ENCODE data around the gene UBAC1. TPM values are rescaled to one million over a fixed set of nuclear protein-coding genes. Genes with fewer than 3 reads are reported as not detected.

The UBAC1 gene
- total RNA-seq, 2 donors from 2014 or later, result 63.0 to 64.8 TPM

DNA sequence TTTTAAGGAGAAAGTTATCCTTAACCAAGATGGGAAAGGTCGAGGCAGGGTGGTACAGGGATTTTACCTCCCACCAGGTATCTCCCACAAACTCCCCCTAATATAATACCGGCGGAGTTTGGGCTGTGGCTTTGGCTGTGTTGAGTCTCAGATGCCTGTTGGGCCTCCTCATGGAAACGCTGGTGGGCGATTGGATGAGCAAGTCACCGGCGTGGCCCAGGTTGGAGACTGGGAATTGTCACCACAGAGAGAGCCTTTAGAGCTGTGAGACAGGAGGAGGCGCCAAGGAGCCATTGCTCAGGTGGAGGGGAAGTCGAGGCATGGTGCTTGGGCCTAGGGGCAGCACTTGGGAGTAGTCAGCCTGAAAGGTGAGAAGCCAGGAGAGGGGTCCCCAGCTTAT lies 50.4 kb downstream of the UBAC1 start:
- no peak for DNase-seq
- intact Hi-C loops (cut with DNase I, micrococcal nuclease), result no loop called here
- ATAC-seq, result no peak

DNA sequence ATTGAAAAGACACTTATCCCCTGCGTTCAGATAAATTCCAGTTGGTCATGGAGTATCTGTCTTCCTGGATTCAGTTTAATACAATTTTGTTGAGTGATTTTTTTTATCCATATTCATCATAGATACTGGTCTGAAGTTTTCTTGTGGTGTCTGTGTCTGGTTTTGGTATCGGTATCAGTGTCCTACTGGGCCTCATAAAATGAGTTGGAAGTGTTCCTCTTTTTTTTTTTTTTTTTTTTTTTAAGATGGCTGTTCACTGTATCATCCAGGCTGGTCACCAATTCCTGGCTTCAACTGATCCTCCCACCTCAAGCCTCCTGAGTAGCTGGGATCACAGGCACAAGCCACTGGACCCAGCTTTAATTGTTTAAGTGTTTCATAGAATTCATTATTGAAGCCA lies 51.0 kb downstream of the UBAC1 start:
- intact Hi-C loops (cut with DNase I, micrococcal nuclease), result no loop called here
- ATAC-seq (no peak), DNase-seq (no peak)

DNA sequence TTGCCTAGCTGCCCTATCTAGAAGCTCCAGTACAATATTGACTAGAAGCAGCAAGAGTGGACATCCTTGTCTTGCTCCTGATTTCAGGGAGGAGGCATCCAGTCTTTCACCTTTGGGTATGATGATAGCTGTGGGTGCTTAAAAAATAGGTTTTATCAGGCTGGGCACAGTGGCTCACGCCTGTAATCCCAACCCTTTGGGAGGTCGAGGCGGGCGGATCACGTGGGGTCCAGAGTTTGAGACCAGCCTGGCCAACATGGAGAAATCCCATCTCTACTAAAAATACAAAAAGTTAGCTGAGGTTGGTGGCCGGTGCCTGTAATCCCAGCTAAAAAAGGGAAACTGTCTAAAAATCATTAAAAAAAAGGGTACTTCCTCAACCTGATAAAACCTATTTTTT lies 51.8 kb downstream of the UBAC1 start:
- intact Hi-C loops (cut with DNase I, micrococcal nuclease), result no loop called here
- no peak for DNase-seq
- ATAC-seq, result no peak

DNA sequence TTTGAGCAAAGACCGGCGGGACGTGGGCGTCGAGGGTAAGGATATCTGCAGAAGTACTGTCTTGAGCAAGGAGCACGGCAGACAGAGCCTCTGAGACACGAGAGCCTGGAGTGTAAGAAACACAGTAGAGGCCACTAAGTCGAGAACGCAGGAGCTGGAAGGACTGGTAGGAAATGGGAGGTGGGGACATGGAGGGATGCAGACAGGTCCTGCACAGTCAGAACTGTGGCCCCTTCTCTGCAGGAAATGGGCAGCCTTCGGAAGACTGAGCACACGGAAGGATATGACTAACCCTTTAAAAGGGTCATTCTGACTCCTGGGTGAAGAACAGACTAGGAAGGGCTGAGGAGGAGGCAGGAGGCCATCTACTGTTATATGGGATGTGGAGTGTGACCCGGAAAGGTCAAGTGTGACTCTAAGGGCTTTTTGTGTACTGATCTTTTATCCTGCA lies 52.4 kb downstream of the UBAC1 start:
- intact Hi-C loops (cut with DNase I, micrococcal nuclease), result no loop called here
- no peak for ATAC-seq
- DNase-seq, result no peak

DNA sequence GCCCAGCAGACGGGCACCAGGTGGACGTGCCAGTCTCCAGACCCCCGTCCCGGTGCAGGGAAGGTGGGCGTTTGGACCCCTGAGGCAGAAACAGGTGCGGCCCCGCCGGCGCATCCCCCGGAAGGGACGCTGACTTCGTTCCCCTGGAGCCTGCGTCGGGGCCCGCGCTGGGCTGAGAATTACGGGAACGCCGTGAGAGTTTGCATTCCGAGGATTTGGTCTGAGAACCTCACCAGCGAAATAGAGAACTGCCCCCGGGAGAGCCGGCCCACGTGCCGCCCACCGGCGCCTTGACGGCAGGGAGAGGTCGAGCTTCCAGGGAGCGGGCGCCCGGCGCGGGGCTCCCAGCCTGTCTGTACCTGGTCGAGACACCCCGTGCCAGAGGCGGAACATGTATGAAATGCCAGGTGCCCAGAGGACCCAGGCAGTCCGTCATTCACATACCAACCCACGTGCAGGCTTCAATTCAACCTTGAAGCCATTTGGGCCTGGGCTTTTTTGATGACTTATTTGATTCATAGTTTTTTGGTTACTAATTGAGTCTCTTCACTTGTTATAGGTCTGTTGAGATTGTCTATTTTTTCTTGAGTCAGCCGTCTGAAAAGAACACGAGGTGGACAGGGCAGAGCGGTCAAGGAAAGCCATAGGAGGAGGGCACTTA lies 53.0 kb downstream of the UBAC1 start:
- ATAC-seq (no peak), DNase-seq (peak in 1 of 2 donors; percentile 34)
- intact Hi-C loops (cut with DNase I, micrococcal nuclease), result no loop called here

DNA sequence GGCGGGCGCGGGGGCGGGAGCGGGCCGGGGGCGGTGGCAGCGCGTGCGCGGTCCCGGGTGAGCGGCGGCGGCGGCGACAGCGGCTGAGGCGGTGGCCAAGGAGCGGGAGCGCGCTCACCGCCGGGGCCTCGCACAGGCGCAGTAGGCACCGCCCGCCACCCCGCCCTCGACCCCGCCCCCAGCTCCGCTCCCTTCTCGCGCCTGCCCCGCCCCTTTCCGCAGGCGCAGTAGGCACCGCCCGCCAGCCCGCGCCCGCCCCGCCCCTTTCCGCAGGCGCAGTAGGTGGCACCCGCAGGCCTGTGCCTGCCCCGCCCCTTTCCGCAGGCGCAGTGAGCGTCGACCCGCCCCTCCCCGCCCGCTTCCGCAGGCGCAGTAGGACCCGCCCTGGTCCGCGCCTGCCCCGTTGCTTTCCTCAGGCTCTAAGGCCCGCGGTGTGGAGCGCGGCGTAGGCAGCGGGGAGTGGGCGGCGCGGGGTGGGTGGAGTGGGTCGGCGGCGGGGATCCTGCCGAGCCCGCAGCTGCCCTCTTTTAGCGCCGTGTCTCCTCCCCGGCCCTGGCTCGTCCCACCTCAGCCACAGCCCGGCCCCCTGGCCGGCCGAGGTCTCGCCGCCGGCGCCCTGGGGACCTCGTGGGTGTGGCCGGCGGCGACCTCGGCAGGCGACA lies 53.6 kb downstream of the UBAC1 start, which contains the start of gene CAMSAP1:
CAMSAP1 (minus strand) TSS at position 116 of the 662 bp plus-strand sequence. CDS start 387 bp downstream, outside the sequence.
- ATAC-seq (peak; percentile 94), DNase-seq (peak; percentile 89 to 95)
- intact Hi-C loops (cut with DNase I, micrococcal nuclease), result no loop called here

DNA sequence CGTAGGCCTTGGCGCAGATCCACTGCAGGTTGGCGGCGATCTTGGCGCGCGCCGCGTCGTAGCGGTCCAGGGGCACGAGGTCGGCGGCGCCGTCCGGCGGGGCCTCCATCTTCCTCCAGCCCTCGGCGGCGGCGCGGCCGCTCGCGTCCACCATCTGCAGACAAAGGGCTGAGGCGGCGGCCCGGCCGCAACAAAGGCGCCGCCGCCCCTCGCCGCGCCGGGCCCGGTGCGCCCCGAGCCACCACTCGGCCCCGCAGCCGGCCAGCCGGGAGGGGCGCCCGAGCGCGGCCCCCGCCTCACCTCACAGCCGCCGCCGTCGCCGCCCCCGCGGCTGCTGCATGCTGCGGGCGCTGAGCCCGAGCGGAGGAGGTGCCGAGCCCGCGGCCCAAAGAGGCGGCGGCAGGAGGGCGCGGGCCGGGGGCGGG lies 54.2 kb downstream of the UBAC1 start:
- intact Hi-C loops (cut with DNase I, micrococcal nuclease), result no loop called here
- no peak for ATAC-seq
- DNase-seq, result peak in 1 of 2 donors; percentile 56

DNA sequence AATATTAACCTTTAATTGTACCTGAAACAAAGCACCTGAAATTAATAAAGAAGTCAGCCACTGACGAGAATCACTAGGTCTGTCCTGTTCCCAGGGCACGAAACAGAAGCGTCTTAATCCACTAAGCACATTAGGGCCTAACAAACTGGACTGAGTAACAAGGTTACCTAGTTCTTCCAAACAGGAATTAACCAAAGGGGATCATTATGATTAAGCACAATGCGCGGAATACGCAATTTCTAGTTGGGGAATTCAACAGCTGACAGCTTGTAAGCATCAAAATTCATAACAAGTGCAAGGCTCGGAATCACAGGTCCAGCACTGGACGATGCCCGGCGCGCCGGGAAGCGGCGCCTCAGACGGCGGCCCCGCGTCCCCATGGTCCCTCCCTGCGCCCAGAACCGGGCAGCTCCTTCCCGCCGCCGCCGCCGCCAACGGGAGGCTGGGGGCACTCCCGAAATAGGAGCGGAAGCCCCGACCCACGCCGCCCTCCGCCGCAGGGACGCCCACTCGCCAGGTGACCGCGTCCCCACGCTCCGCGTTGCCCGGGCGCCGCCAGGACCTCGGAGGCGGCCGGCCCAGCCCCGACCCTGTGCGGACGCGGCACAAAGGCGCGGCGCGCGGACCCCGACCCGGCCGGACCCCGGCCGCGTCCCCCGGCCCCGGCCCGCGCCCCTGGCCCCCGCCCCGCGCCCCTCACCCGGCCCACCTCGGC lies 54.7 kb downstream of the UBAC1 start:
- no peak for ATAC-seq
- intact Hi-C loops (cut with DNase I, micrococcal nuclease), result no loop called here
- DNase-seq, result peak in 1 of 2 donors; percentile 38

DNA sequence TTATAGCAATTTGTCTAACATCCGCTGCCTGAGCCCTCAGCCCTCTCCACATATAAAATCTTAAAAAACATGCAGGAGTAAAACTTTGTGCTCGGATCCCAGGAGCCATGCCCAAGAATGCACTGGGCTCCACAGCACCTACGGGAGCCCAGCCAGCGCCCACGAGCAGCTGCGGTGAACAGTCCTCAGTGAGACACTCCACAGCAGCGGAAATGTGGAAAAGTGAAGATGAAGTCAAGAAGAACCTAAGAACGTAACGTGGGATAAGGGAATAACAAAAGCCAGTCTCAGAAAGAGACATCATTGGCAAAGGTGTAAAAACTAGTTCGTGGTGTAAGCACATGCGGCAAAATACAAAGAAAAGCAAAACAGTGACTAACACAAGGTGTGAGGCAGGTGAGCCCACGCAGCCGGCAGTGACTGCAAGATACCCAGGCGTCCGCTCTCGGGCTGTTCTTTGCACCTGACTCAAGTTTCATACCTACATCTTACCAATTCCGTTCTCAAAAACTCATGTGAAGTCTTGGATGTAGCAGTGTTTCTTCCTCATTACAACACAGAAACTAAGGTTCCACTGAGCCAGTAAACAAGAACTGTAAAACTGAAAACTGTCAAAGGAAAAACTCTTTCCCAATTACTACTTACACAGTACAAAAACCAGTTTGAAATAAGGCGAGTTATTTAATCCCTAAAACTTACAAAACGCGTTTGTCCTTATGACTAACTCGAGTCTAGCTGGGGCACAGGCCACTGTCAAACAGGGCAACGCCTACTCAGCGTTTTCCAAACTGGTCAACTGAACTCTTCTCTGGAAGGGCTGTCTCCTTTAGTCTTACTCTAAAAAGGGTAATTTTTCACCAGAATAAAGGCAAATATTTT lies 55.6 kb downstream of the UBAC1 start:
- ATAC-seq (no peak), DNase-seq (no peak)
- intact Hi-C loops (cut with DNase I, micrococcal nuclease), result no loop called here

DNA sequence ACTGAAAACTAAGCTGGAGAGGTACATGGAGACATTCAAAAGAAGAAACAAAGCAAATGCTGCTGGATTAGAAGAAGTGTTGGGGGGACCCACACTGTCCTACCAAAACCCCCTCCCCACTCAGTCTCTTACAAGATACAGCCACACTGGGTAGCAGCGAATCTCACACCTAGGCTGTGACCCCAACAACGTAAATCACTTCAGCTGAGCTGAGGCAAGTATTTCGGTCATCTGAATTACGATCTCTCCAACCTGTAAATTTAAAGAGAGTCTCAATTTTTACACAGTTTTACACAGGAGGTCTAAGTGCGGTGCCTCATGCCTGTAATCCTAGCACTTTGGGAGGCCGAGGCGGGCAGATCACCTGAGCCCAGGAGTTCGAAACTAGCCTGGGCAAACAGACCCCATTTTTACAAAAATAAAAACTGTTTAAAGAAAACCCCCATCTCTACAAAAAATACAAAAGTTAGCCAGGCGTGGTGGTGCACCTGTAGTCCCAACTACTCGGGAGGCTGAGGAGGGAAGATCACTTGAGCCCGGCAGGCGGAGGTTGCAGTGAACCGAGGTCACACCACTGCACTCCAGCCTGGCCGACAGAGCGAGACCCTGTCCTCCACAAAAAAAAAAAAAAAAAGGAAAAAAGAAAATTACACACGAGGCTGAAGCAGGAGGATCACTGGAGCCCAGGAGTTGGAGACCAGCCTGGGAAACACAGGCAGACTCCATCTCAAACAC lies 57.2 kb downstream of the UBAC1 start:
- DNase-seq, result no peak
- intact Hi-C loops (cut with DNase I, micrococcal nuclease), result no loop called here
- ATAC-seq, result no peak

DNA sequence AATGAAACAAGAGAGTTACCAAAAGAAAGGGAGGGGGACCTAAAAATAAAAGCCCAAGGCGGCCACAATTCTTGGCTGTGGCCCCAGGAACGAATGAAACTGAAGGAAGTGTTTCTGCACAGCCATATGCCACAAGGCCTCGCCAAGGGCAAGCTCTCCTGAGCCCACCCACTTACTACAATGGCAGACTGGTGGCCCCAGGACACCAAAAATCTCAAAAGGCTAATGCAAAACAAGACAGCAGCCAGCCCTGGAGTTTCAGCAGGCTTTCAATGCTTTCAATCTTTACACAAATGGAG lies 57.9 kb downstream of the UBAC1 start:
- intact Hi-C loops (cut with DNase I, micrococcal nuclease), result no loop called here
- no peak for ATAC-seq
- no peak for DNase-seq

DNA sequence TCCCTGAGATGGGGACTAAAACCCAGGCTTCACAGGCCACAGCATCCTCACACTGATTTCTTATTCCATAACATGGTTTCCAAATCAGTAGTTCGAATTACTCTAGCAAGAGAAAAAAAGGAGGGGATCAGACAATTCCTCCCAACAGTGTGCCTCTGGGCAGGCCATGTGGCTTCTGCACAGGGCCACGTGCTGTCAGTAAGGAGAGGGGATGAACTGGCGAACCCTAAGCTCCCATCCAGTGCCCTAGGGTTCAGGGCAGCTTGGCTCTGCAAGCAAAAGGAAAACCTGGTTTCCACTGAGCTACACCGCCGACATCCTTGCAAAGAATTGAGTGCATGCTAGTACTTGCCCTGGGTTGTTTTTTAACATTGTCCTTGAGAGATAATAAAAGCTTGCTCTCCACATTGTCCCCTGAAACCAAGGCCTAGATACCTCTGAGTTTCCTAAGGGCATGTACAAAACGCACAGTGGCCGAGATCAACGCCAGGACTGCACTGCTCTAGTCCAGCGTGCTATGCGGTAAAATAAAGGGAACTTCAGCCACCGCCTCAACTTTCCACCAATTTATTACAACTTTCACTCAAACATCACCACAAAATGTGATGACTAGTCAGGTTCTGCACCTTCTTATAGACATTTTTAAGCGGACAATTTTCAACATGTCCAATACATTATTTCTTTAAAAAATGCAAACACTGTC lies 58.4 kb downstream of the UBAC1 start:
- intact Hi-C loops (cut with DNase I, micrococcal nuclease), result no loop called here
- ATAC-seq (no peak), DNase-seq (no peak)

DNA sequence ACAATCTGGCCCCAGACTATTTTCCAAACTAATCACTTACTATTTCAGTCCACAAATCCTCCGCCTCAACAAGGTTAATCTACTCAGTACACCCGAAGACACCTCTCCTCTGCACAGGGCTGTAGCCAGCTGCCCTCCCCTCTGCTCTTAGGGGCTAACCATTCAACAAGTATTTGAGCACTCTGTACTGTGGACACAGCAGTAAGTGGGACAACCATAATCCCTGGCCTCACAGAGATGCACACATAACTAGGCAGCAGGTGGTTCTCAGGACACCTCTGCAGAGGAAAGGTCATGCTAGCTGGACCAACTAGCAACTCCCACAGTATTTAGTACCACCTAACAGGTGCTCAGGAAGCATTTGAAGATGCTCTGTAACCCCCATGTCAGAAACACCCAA lies 59.3 kb downstream of the UBAC1 start:
- DNase-seq, result no peak
- ATAC-seq, result no peak
- intact Hi-C loops (cut with DNase I, micrococcal nuclease), result no loop called here

DNA sequence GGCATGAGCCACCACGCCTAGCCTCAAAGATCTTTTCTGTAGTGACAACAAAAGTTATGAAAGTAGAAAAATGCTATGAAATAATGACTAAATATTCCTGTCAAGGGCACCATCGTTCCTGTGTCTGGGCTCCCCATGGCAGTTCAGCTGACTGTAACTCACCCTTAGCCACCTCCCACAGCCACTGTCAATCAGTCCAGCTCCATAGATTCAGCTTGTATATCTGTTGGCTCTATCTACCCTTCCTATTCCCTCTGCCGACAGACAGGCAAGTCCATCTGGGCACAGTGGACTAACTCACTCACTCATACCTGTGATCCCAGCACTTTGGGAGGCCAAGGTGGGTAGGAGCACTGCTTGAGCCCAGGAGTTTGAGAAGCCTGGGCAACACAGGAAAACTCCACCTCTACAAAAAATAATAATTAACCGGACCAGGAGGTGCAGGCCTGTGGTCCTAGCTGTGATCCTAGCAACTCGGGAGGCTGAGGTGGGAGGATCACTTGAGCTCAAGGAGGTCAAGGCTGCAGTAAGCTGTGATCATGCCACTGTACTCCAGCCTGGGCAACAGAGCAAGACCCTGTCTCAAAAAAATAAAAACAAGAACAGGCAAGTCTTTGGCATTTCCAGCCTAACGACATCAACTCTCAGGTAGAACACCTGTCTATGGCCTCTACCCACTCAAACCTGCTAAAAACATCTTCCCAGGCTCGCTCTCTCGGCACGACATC lies 60.0 kb downstream of the UBAC1 start:
- DNase-seq (no peak), ATAC-seq (no peak)
- intact Hi-C loops (cut with DNase I, micrococcal nuclease), result no loop called here

DNA sequence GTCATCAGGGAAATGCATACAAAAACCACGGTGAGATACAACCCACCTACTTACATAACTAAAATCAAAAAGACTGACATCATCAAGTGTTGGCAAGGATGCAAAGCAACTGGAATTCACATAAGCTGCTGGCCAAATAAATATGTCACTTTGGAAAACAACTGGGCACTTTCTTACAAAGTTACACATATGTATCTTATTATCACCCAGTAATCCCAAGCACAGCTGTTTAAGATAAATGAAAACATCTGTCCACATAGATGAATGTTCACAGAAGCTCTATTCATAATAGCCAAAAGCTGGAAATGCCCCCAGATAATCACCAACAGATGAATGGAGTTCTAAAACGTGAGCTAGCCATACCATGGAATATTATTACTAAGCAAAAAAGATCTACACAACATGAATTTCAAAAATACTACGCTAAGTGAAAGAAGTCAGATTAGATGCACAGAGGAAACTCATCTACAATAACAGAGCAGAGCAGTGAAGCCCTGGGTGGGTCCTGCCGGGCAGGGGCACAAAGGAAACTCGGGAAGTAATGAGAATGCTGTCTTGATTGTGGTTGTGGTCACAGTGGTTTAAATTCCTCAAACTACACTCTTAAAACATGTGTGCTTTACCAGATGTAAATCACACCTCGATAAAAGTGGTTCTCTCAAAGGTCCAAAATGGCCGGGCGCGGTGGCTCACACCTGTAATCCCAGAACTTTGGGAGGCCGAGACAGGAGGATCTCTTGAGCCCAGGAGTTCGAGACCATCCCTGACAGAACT lies 62.4 kb downstream of the UBAC1 start:
- ATAC-seq, result no peak
- intact Hi-C loops (cut with DNase I, micrococcal nuclease), result no loop called here
- no peak for DNase-seq

DNA sequence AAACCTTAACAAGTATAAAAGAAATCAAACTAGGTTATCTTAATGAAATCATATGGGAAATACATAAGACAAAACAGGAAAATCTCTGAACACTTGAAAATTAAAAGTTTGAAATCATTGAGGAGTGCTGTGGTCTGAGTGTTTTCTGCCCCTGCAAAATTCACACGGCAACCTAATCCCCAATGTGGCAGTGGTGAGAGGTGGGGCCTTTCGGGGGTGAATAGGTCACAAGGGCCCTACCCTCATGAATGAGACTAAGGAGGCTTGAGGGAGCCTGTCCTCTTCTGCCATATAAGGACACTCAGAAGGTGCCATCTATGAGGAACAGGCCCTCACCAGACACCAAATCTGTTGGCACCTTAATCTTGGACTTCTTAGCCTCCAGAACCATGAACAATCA lies 64.5 kb downstream of the UBAC1 start:
- no peak for DNase-seq
- intact Hi-C loops (cut with DNase I, micrococcal nuclease), result no loop called here
- no peak for ATAC-seq

DNA sequence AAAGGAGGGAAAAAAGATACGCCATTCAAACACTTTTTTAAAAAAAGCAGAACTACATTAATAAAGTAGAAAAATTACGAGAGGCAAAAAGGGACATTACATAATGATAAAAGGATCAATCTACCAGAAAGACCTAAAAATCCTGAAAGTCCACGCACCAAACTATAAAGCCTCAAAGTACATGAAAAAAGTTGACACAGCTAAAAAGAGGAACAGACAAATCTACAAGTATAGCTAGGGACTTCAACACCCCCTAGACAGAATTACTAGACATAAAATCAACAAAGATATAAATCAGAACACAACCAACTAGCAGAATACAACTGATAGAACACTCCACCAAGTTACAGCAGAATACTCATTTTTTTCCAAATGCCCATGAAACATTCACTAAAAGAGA lies 65.0 kb downstream of the UBAC1 start:
- DNase-seq, result no peak
- intact Hi-C loops (cut with DNase I, micrococcal nuclease), result no loop called here
- no peak for ATAC-seq
